Stimulated activated CD8-positive, alpha-beta memory T cell treated with anti-CD3 and anti-CD28 coated beads, Interleukin-2, amount 100 ng/mL, for 48 hours (primary cell): ENCODE measurements around the gene MX2.

Experiments used
- DNase-seq, 2 donors: peaks; one replicate each; pipeline ENCODE4 v3.0.0-alpha.2; 2020; ENCODE audit warnings: low read depth in 2 of 2

The MX2 gene

GRCh38 chr21:41364308-41364707 is 2.5 kb downstream of the MX2 start:
- DNase-seq, result no peak

GRCh38 chr21:41365377-41366107 is 3.7 kb downstream of the MX2 start:
- DNase-seq, result no peak

- DNase-seq, result no peak
Observed at GRCh38 chr21:41366522-41367151, 4.8 kb downstream of the MX2 start.

- no peak for DNase-seq
Observed at GRCh38 chr21:41367301-41367944, 5.6 kb downstream of the MX2 start.

- no peak for DNase-seq
Observed at GRCh38 chr21:41367945-41368734, 6.3 kb downstream of the MX2 start.

- no peak for DNase-seq
Observed at GRCh38 chr21:41368735-41369104, 6.9 kb downstream of the MX2 start.

- DNase-seq, result peak in 1 of 2 donors; percentile 6
Observed at GRCh38 chr21:41369105-41369919, 7.5 kb downstream of the MX2 start.

- DNase-seq, result no peak
Observed at GRCh38 chr21:41369920-41370839, 8.4 kb downstream of the MX2 start.

GRCh38 chr21:41370840-41371684 is 9.2 kb downstream of the MX2 start:
- DNase-seq, result no peak

- no peak for DNase-seq
Observed at GRCh38 chr21:41371685-41372030, 9.8 kb downstream of the MX2 start.

- DNase-seq, result no peak
Observed at GRCh38 chr21:41373253-41373652, 11.4 kb downstream of the MX2 start.

GRCh38 chr21:41373763-41374162 is 11.9 kb downstream of the MX2 start:
- no peak for DNase-seq

GRCh38 chr21:41374177-41374712 is 12.4 kb downstream of the MX2 start:
- no peak for DNase-seq

GRCh38 chr21:41374867-41375533 is 13.2 kb downstream of the MX2 start:
- no peak for DNase-seq

GRCh38 chr21:41375875-41376274 is 14.0 kb downstream of the MX2 start:
- DNase-seq, result no peak

GRCh38 chr21:41377715-41378114 is 15.9 kb downstream of the MX2 start:
- no peak for DNase-seq

- no peak for DNase-seq
Observed at GRCh38 chr21:41378849-41379248, 17.0 kb downstream of the MX2 start.

- no peak for DNase-seq
Observed at GRCh38 chr21:41379901-41380300, 18.1 kb downstream of the MX2 start.

- DNase-seq, result no peak
Observed at GRCh38 chr21:41381731-41382130, 19.9 kb downstream of the MX2 start.
